D721Med (cell line): ENCODE results near the gene SESN1.
A peak's percentile ranks its signal among the peaks of the same experiment; 100 is the strongest.

Experiments
- DNase-seq: peaks from one replicate; pipeline ENCODE4 v3.0.0; 2011; ENCODE audit warnings: low spot score; ENCODE audit not compliant: insufficient read length
- FAIRE-seq: peaks from 2 replicates; lab custom pipeline; 2011; peaks lifted over from hg19 to GRCh38; lab: Jason Lieb, UNC
- TF ChIP-seq, protein P1 (sequence below): IDR thresholded peaks from 2 replicates; pipeline ENCODE4 v1.5.1; 2012; ENCODE audit warnings: mild to moderate bottlenecking, control low read depth; ENCODE audit not compliant: insufficient read depth; ENCODE audit errors: missing control alignments

Gene SESN1

DNA sequence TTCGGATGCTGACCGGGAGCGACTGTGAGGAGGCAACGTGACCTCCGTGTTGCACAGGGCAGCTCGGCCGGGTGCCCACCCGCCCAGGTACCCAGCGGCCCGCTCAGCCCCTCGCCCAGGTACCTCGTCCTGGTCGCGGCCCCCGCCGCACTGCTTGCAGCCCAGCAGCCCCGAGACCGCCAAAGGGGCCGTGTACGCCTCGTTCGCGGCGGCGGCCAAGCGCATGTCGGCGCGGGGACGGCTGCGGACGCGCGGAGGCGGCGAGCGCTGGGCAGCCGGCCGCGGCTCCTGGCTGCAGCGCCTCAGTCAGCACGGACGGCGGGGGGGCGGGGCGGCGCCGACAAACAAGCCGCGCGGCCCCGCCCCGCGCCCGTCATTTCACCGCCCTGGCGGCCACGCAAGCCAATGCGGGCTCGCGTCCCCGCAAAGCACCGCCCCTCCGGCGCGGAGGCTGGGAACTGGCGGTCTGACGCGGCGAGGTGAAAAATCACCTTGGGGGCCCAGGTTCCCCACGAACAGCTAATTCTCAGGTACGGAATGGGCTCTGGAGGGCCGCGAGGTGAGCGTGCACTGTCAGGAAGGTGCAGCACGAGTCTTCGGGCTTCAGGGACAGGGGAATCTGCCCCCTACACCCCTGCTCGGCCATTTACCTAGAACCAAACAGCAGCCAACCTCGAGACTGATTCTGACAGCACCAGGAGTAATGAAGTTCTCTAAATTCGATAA, 85.2 kb downstream of the SESN1 start:
- TF ChIP-seq, protein P1, sequence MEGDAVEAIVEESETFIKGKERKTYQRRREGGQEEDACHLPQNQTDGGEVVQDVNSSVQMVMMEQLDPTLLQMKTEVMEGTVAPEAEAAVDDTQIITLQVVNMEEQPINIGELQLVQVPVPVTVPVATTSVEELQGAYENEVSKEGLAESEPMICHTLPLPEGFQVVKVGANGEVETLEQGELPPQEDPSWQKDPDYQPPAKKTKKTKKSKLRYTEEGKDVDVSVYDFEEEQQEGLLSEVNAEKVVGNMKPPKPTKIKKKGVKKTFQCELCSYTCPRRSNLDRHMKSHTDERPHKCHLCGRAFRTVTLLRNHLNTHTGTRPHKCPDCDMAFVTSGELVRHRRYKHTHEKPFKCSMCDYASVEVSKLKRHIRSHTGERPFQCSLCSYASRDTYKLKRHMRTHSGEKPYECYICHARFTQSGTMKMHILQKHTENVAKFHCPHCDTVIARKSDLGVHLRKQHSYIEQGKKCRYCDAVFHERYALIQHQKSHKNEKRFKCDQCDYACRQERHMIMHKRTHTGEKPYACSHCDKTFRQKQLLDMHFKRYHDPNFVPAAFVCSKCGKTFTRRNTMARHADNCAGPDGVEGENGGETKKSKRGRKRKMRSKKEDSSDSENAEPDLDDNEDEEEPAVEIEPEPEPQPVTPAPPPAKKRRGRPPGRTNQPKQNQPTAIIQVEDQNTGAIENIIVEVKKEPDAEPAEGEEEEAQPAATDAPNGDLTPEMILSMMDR: no peak
- DNase-seq: peak; percentile 31
- FAIRE-seq: no peak

DNA sequence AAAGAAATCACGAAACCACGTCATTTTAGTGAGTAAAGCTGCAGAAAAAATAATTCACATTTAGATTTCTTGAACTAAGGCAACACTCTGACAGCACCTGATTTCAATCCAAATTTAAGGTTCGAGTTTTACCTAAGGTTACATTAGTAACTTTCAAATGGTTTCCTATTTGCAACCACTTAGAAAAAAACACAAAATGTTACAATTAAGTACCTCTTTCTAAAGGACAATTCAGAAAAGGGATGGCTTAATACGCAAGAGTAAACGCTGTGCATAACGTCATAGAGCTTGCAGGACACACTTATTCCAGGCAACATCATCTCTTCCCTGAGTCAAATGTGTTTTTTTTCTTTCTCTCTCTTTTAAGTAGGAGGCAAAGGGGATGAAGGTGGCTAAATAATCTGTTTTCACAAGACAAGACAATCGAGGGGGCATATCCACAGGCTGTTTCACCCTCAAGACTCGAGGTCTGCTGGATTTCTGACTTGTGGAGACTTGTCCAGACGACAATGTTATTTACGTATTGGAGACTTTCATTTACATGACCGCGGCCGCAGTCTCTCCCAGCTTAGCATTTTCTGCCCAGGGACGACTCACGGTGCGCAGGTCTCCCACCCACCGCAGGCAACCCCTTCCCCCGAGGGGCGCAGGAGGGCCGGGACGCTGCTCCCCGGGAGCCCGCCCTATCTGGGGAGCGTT, 86.0 kb downstream of the SESN1 start:
- peak; percentile 85 for FAIRE-seq
- TF ChIP-seq, protein P1: no peak

DNA sequence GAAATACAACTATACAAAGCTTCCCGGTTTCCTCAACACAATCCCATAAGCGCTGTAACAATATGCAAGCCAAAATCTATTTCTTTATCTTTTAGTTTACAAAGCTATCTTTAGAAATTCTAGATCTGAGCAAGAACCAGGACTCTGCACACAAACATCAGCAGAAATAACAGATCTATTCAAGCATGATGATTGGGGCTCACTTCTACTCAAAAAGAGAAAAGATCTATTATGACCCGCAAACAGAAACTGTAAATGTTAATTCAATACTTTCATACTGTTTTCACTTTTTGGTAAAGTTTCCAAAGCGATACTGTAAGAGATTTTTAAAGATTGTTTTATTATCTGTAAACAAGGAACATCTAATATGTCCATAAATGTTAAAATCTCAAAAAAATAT, 86.6 kb downstream of the SESN1 start:
- TF ChIP-seq, protein P1: no peak
- DNase-seq: no peak

More for the DNA sequence above, 86.0 kb downstream of the SESN1 start:
- no peak for DNase-seq

DNA sequence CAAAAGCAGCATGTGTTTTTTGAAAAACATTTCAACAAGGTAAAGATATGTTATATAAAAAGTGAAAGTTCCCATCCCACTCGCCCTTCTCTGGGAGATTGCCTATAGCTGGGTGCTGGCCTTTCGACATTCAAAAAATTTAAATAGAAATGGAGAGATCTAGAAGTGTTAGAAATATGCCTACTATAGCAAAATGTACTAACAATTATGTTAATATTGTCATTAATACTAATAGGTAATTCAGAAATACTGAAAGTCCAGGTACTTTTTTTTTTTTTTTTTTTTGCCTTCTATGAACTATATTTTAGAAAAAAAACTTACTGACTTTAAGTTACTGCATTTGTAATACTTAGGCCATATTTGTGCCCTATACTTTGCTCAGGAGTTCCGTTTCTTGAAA, 87.1 kb downstream of the SESN1 start:
- DNase-seq (no peak), FAIRE-seq (no peak)
- TF ChIP-seq, protein P1: no peak

More for the DNA sequence above, 86.6 kb downstream of the SESN1 start:
- no peak for FAIRE-seq

DNA sequence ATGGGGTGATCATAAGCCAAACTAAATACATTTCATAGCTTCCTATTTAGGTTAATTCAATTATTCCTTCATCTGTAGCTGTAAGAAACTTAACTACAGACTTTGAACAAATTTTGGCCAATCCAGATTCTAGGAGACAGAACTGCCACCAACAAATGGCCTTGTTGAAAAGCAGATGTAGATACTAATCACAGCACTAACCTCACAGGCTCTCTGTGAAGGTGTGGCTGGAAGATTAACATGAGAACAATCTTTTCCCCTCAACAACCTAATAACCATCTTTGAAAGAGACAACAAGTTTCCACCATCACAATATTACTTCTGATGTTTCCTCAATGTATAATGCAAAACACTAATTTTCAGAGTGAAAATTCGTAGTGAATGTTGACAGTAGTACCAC, 87.8 kb downstream of the SESN1 start:
- TF ChIP-seq, protein P1: no peak
- no peak for DNase-seq
- no peak for FAIRE-seq

DNA sequence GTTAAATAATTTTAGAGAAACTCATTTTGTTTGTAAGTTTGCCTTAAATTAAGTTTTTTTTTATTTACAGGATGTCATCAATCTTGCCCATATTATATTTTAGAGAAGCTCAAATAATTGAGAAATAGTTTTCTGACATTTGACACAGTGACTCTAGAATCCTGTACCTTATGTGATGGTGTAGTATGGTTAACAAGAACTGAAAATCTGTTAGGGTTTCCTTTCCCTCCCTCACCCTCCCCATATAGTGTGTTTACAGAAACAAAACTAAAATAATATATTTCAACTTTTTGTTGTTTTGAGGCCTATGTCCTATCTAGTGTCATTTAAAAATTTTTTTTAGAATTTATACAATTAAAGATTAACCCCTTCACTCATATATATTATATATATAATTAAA, 91.8 kb downstream of the SESN1 start:
- DNase-seq (no peak), FAIRE-seq (no peak)
- TF ChIP-seq, protein P1: no peak
